SH-SY5Y (cell line): Measurements from ENCODE around the gene NPAS2.

Experiments used
- GATA2 ChIP-seq: IDR thresholded peaks from 2 replicates; pipeline ENCODE4 v1.6.1; 2011; ENCODE audit warnings: mild to moderate bottlenecking, low read depth, low read length
- GATA3 ChIP-seq: IDR thresholded peaks from 2 replicates; pipeline ENCODE4 v1.6.1; 2011; ENCODE audit warnings: low read depth, mild to moderate bottlenecking, low read length, moderate library complexity

GRCh38 chr2:100983201-100983600 is 163.3 kb downstream of the NPAS2 start:
- TF ChIP-seq GATA3 (no peak), GATA2 (no peak)
